Trophoblast cell (in vitro differentiated cells and primary cell): Measurements from ENCODE around the gene DNM3.

Experiments
- DNase-seq, 2 donors: peaks; one replicate each; pipeline ENCODE4 v3.0.0-alpha.2; 2016
- H2AFZ ChIP-seq: 2 replicates; pipeline ENCODE4 v1.6.1; 2013; ENCODE audit warnings: low read length, moderate library complexity, mild to moderate bottlenecking; ENCODE audit not compliant: insufficient read depth, poor library complexity
- H2AK5ac ChIP-seq: 2 replicates; pipeline ENCODE4 v1.6.1; 2013; ENCODE audit warnings: mild to moderate bottlenecking, low read length
- H2BK120ac ChIP-seq: 2 replicates; pipeline ENCODE4 v1.6.1; 2013; ENCODE audit warnings: low read length, mild to moderate bottlenecking, moderate library complexity; ENCODE audit not compliant: insufficient read depth, poor library complexity
- H2BK12ac ChIP-seq: 2 replicates; pipeline ENCODE4 v1.6.1; 2013; ENCODE audit warnings: mild to moderate bottlenecking, low read length, moderate library complexity
- H2BK5ac ChIP-seq: 2 replicates; pipeline ENCODE4 v1.6.1; 2013; ENCODE audit warnings: low read length, low read depth, moderate library complexity, mild to moderate bottlenecking; ENCODE audit not compliant: poor library complexity
- H3K14ac ChIP-seq: 2 replicates; pipeline ENCODE4 v1.6.1; 2013; ENCODE audit warnings: mild to moderate bottlenecking, low read length
- H3K18ac ChIP-seq: 2 replicates; pipeline ENCODE4 v1.6.1; 2013; ENCODE audit warnings: mild to moderate bottlenecking, low read length
- H3K23ac ChIP-seq: 2 replicates; pipeline ENCODE4 v1.6.1; 2013; ENCODE audit warnings: low read length
- H3K27ac ChIP-seq: 2 replicates; pipeline ENCODE4 v1.5.1; 2013; ENCODE audit warnings: low read depth, mild to moderate bottlenecking, inconsistent platforms, low read length, moderate library complexity
- H3K27me3 ChIP-seq: 2 replicates; pipeline ENCODE4 v1.6.1; 2013; ENCODE audit warnings: inconsistent platforms, mild to moderate bottlenecking, low read length, moderate library complexity; ENCODE audit not compliant: insufficient read depth
- H3K36me3 ChIP-seq, 2 experiments: 1 replicate in 1 of 2; 2 replicates in 1 of 2; pipeline ENCODE4 v1.6.1; 2013; ENCODE audit warnings: low read length in 2 of 2, mild to moderate bottlenecking in 2 of 2, moderate library complexity in 1 of 2; ENCODE audit not compliant: insufficient read depth in 2 of 2, control insufficient read depth in 1 of 2
- H3K4ac ChIP-seq: 2 replicates; pipeline ENCODE4 v1.6.1; 2013; ENCODE audit warnings: low read depth, mild to moderate bottlenecking, low read length, moderate library complexity
- H3K4me1 ChIP-seq, 2 experiments: 1 replicate in 1 of 2; 2 replicates in 1 of 2; pipeline ENCODE4 v1.6.1; 2013; ENCODE audit warnings: low read length in 2 of 2, mild to moderate bottlenecking in 2 of 2, moderate library complexity in 1 of 2; ENCODE audit not compliant: insufficient read depth in 2 of 2, control insufficient read depth in 1 of 2
- H3K4me2 ChIP-seq: 2 replicates; pipeline ENCODE4 v1.6.1; 2013; ENCODE audit warnings: inconsistent platforms, mild to moderate bottlenecking, low read length, moderate library complexity
- H3K4me3 ChIP-seq: 2 replicates; pipeline ENCODE4 v1.5.1; 2013; ENCODE audit warnings: mild to moderate bottlenecking, low read depth, low read length, inconsistent platforms
- H3K79me1 ChIP-seq: one replicate; pipeline ENCODE4 v1.6.1; 2013; ENCODE audit warnings: low read length
- H3K79me2 ChIP-seq: 2 replicates; pipeline ENCODE4 v1.6.1; 2013; ENCODE audit warnings: low read length, mild to moderate bottlenecking; ENCODE audit not compliant: control insufficient read depth, insufficient read depth, poor library complexity
- H3K9ac ChIP-seq: 2 replicates; pipeline ENCODE4 v1.6.1; 2013; ENCODE audit warnings: mild to moderate bottlenecking, low read length
- H3K9me3 ChIP-seq: 2 replicates; pipeline ENCODE4 v1.6.1; 2013; ENCODE audit warnings: low read depth, mild to moderate bottlenecking, control low read depth, inconsistent platforms, low read length; ENCODE audit not compliant: insufficient read depth
- H4K12ac ChIP-seq: 2 replicates; pipeline ENCODE4 v1.6.1; 2013; ENCODE audit warnings: low read depth, mild to moderate bottlenecking, low read length, moderate library complexity
- H4K8ac ChIP-seq: 2 replicates; pipeline ENCODE4 v1.6.1; 2013; ENCODE audit warnings: low read depth, mild to moderate bottlenecking, low read length, moderate library complexity
- H4K91ac ChIP-seq: one replicate; pipeline ENCODE4 v1.6.1; 2013; ENCODE audit warnings: low read depth, mild to moderate bottlenecking, low read length, moderate library complexity
- WGBS: extraction: QIAGEN DNeasy Blood & Tissue Kit; methylation state at CpG from one replicate; pipeline ENCODE4 v1.1.7; 2013; ENCODE audit warnings: missing lambda C conversion rate; ENCODE audit not compliant: insufficient read length, insufficient coverage; ENCODE audit errors: extremely low coverage; 5-methylcytosine and 5-hydroxymethylcytosine counted together

DNM3 gene

GRCh38 chr1:171850651-171851350, 9.5 kb downstream of the DNM3 start:
- H3K9me3 ChIP-seq: no peaks in the 10 kb centered on the region
- H3K27me3 ChIP-seq: no peaks in the 10 kb centered on the region
- no peak overlapping the region for H3K27ac ChIP-seq
- H2BK5ac ChIP-seq: no peak overlapping the region
- no peak overlapping the region for H3K14ac ChIP-seq
- H4K12ac ChIP-seq: no peak overlapping the region
- H2AFZ ChIP-seq: no peak overlapping the region
- no peak overlapping the region for H3K18ac ChIP-seq
- H2AK5ac ChIP-seq: no peak overlapping the region
- H3K4me2 ChIP-seq: no peak overlapping the region
- no peaks in the 10 kb centered on the region for H3K79me2 ChIP-seq
- H3K4me3 ChIP-seq: no peak overlapping the region
- no peak overlapping the region for H2BK120ac ChIP-seq
- no peak overlapping the region for H3K23ac ChIP-seq
- no peak overlapping the region for H3K9ac ChIP-seq
- no peaks in the 10 kb centered on the region for H3K4me1 ChIP-seq
- no peak overlapping the region for H4K91ac ChIP-seq
- DNase-seq: no peak
- WGBS: no CpG with 5 or more reads among the region's 5 CpGs
- no peak overlapping the region for H2BK12ac ChIP-seq
- H3K4ac ChIP-seq: no peak overlapping the region
- no peaks in the 10 kb centered on the region for H3K36me3 ChIP-seq
- H3K79me1 ChIP-seq: no peaks in the 10 kb centered on the region
- H4K8ac ChIP-seq: no peak overlapping the region

GRCh38 chr1:171852272-171852671, 11.0 kb downstream of the DNM3 start:
- Histone ChIP-seq H3K4me1 (no peaks in the 10 kb centered on the region), H4K91ac (no peak overlapping the region), H3K36me3 (no peaks in the 10 kb centered on the region), H2BK120ac (no peak overlapping the region), H3K27ac (no peak overlapping the region), H3K4me2 (no peak overlapping the region), H3K27me3 (no peaks in the 10 kb centered on the region), H3K14ac (no peak overlapping the region), H4K8ac (no peak overlapping the region), H2AK5ac (no peak overlapping the region), H2AFZ (no peak overlapping the region), H2BK12ac (no peak overlapping the region), H3K9me3 (no peaks in the 10 kb centered on the region), H4K12ac (no peak overlapping the region), H3K79me1 (no peaks in the 10 kb centered on the region), H3K23ac (no peak overlapping the region), H3K79me2 (no peaks in the 10 kb centered on the region), H3K4me3 (no peak overlapping the region), H3K9ac (no peak overlapping the region), H2BK5ac (no peak overlapping the region), H3K18ac (no peak overlapping the region), H3K4ac (no peak overlapping the region)
- DNase-seq: peak; percentile 2 to 51

GRCh38 chr1:171855381-171855780, 14.1 kb downstream of the DNM3 start:
- no peak overlapping the region for H2BK120ac ChIP-seq
- no peak overlapping the region for H3K18ac ChIP-seq
- no peaks in the 10 kb centered on the region for H3K79me1 ChIP-seq
- no peak overlapping the region for H4K91ac ChIP-seq
- no peaks in the 10 kb centered on the region for H3K27me3 ChIP-seq
- H3K79me2 ChIP-seq: no peaks in the 10 kb centered on the region
- no peaks in the 10 kb centered on the region for H3K36me3 ChIP-seq
- H2BK12ac ChIP-seq: no peak overlapping the region
- no peak overlapping the region for H3K23ac ChIP-seq
- no peak overlapping the region for H2AK5ac ChIP-seq
- H4K8ac ChIP-seq: no peak overlapping the region
- no CpG with 5 or more reads among the region's 1 CpG for WGBS
- H3K9me3 ChIP-seq: no peaks in the 10 kb centered on the region
- H3K4me1 ChIP-seq: no peaks in the 10 kb centered on the region
- no peak overlapping the region for H4K12ac ChIP-seq
- no peak overlapping the region for H3K9ac ChIP-seq
- no peak overlapping the region for H3K4me2 ChIP-seq
- H3K4me3 ChIP-seq: no peak overlapping the region
- no peak overlapping the region for H3K4ac ChIP-seq
- no peak overlapping the region for H3K14ac ChIP-seq
- no peak overlapping the region for H2AFZ ChIP-seq
- H2BK5ac ChIP-seq: no peak overlapping the region
- H3K27ac ChIP-seq: no peak overlapping the region
- no peak for DNase-seq

GRCh38 chr1:171858696-171859095, 17.4 kb downstream of the DNM3 start:
- WGBS: no CpG with 5 or more reads among the region's 3 CpGs
- Histone ChIP-seq H4K8ac (no peak overlapping the region), H4K12ac (no peak overlapping the region)

More at GRCh38 chr1:171858696-171859095, 17.4 kb downstream of the DNM3 start:
- no peak overlapping the region for H2AFZ ChIP-seq
- H3K9me3 ChIP-seq: no peaks in the 10 kb centered on the region
- no peak overlapping the region for H4K91ac ChIP-seq
- no peak overlapping the region for H2BK120ac ChIP-seq
- no peak overlapping the region for H2AK5ac ChIP-seq
- no peaks in the 10 kb centered on the region for H3K36me3 ChIP-seq
- no peak overlapping the region for H3K4me3 ChIP-seq
- no peak overlapping the region for H3K18ac ChIP-seq
- no peak overlapping the region for H2BK12ac ChIP-seq
- H3K27me3 ChIP-seq: no peaks in the 10 kb centered on the region
- no peak overlapping the region for H3K4me2 ChIP-seq
- DNase-seq: no peak
- no peak overlapping the region for H2BK5ac ChIP-seq
- H3K14ac ChIP-seq: no peak overlapping the region
- H3K4ac ChIP-seq: no peak overlapping the region
- no peak overlapping the region for H3K9ac ChIP-seq
- no peaks in the 10 kb centered on the region for H3K4me1 ChIP-seq
- no peaks in the 10 kb centered on the region for H3K79me1 ChIP-seq
- no peak overlapping the region for H3K27ac ChIP-seq
- no peak overlapping the region for H3K23ac ChIP-seq
- no peaks in the 10 kb centered on the region for H3K79me2 ChIP-seq
